Measurements from ENCODE around the gene ARSJ. TPM values are rescaled to one million over a fixed set of nuclear protein-coding genes. Genes with fewer than 3 reads are reported as not detected.
A peak's percentile ranks its signal among the peaks of the same experiment; 100 is the strongest.

ARSJ gene
- total RNA-seq, 6 experiments from 2014 or later: 0.90 to 7.7 (median 2.3) TPM

DNA sequence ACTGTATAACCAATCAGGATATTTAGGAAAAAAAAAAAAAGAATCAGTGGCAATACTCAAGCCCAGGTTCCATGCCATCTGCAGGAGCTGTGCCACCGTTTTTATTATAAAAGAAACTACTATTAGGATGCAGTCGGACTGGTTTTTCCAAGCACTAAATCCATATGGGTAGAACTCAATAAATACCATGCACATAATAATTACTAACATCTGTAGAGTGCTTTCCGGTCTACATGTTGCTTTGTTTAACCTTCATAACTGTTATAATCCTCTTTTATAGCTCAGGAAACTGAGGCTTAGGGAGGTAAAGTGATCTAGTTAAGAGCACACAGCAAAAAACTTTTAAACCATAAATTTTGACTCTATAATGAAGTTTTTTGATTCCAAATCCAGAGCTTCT is 24.0 kb downstream of the ARSJ start:
- H3K4me1 ChIP-seq: no peaks in the 10 kb centered on the region
- no peaks in the 10 kb centered on the region for H3K9me3 ChIP-seq
- intact Hi-C loops (cut with DNase I): no loop called here
- no peak overlapping the region for H3K4me3 ChIP-seq
- WGBS (ENCODE audit: insufficient coverage, low coverage, low lambda C conversion rate, missing lambda C conversion rate): 86% methylated on average over 3 of the region's 3 CpGs
- no peaks in the 10 kb centered on the region for H3K36me3 ChIP-seq
- no peaks in the 10 kb centered on the region for H3K27me3 ChIP-seq
- ATAC-seq: no peak
- no peak overlapping the region for H3K27ac ChIP-seq
- TF ChIP-seq POLR2A (IDR thresholded peaks at IDR 0.05) (no peak), CTCF (IDR thresholded peaks at IDR 0.05) (no peak)
- DNase-seq: no peak

- Histone ChIP-seq H3K4me3 (no peak overlapping the region), H3K27ac (no peak overlapping the region), H3K9me3 (no peaks in the 10 kb centered on the region), H3K27me3 (no peaks in the 10 kb centered on the region), H3K36me3 (no peaks in the 10 kb centered on the region), H3K4me1 (no peaks in the 10 kb centered on the region)
- no peak for DNase-seq
- no peak for TF ChIP-seq CTCF (IDR thresholded peaks at IDR 0.05)
- intact Hi-C loops (cut with DNase I): no loop called here
- 50% methylated on average over 1 of the region's 1 CpG for WGBS (ENCODE audit: insufficient coverage, low coverage, low lambda C conversion rate, missing lambda C conversion rate)
- ATAC-seq: no peak
Observed at GRCh38 chr4:113953888-113954287, 25.6 kb downstream of the ARSJ start.

DNA sequence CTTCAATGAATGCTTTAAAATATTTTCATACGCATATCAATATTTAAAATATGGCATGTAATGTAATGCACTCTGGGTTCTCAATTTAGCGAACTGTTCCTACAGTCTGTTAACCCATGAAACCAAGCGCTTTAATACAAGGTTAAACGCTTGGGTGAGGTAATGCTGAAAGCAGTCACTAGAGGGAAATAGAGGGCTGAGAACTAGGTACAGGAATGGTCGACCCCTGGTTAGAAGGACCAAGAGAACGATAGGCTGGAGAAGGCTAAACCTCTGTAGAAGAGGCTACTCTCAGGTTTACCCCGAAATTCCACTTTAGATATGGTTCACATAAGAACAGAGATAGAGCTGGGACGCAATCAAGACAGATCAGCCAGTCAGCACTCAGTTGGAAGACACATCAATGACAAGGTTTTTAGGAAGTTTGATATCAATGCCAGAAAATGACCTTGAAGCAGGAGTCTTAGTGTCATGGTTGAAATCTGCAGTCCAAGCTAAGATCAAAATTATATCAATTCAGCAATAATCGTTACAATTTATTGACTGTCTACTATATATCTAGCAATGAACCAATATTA is 26.9 kb downstream of the ARSJ start:
- no peaks in the 10 kb centered on the region for H3K36me3 ChIP-seq
- no peak overlapping the region for H3K4me3 ChIP-seq
- intact Hi-C loops (cut with DNase I): no loop called here

DNA sequence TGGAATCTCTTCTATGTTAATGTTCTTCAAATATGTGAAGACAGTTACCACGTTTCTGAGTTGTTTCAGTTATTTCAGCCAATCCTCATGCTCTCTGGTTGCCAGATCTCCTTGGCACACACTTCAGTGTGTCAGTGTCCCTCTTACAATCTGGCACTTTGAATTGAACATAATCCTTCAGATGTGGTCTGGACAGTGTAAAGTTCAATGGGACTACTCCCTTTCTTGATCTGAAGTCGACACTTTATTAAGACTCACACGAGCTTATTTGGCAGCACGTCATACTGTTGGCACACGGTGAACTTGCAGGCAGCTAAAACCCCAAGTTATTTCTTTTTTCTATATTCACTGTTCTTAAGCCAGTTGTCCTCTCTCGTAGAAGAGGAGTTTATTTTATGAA is 28.2 kb downstream of the ARSJ start:
- WGBS (ENCODE audit: insufficient coverage, low coverage, low lambda C conversion rate, missing lambda C conversion rate): 34% methylated on average over 6 of the region's 6 CpGs
- TF ChIP-seq POLR2A (IDR thresholded peaks at IDR 0.05): no peak
- TF ChIP-seq CTCF (IDR thresholded peaks at IDR 0.05): no peak
- intact Hi-C loops (cut with DNase I): no loop called here
- Histone ChIP-seq H3K9me3 (no peaks in the 10 kb centered on the region), H3K27me3 (no peaks in the 10 kb centered on the region), H3K4me1 (no peaks in the 10 kb centered on the region), H3K27ac (no peak overlapping the region), H3K36me3 (no peaks in the 10 kb centered on the region), H3K4me3 (no peak overlapping the region)
- no peak for DNase-seq
- peak in 2 of 4 donors; percentile 27 to 44 for ATAC-seq

More for the DNA sequence above, 26.9 kb downstream of the ARSJ start:
- no peaks in the 10 kb centered on the region for H3K4me1 ChIP-seq
- TF ChIP-seq CTCF (IDR thresholded peaks at IDR 0.05) (peak; percentile 70 to 92 (median 72)), POLR2A (IDR thresholded peaks at IDR 0.05) (no peak)
- H3K27me3 ChIP-seq: no peaks in the 10 kb centered on the region
- DNase-seq: no peak
- no peak overlapping the region for H3K27ac ChIP-seq
- ATAC-seq: peak; percentile 90 to 97 (median 96)
- no peaks in the 10 kb centered on the region for H3K9me3 ChIP-seq
- 22% methylated on average over 9 of the region's 9 CpGs for WGBS (ENCODE audit: insufficient coverage, low coverage, low lambda C conversion rate, missing lambda C conversion rate)

DNA sequence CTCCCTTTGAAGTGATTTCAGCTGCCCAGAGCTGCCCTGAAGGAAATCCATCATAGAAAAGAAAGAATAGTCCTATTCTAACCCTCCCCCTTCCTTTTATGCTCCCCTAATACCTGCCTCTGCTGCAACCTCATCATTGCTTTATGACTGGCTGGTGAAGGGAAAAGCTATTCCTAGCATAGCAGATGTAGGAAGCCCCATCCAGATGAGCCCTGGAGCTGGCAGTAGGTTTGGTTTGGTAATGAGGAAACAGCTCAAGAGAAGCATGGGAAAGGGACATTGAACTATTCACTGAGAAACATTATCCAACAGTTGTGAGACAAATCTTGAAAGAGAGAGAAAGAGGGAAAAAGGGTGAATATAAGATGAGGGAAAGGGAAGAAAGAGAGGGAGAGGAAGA is 29.2 kb downstream of the ARSJ start:
- intact Hi-C loops (cut with DNase I): no loop called here

More for the DNA sequence above, 29.2 kb downstream of the ARSJ start:
- no peak for DNase-seq
- Histone ChIP-seq H3K27me3 (no peaks in the 10 kb centered on the region), H3K4me1 (no peaks in the 10 kb centered on the region), H3K27ac (no peak overlapping the region), H3K4me3 (no peak overlapping the region), H3K9me3 (no peaks in the 10 kb centered on the region), H3K36me3 (no peaks in the 10 kb centered on the region)
- TF ChIP-seq POLR2A (IDR thresholded peaks at IDR 0.05): no peak
- no peak for TF ChIP-seq CTCF (IDR thresholded peaks at IDR 0.05)
- no peak for ATAC-seq

Measured in right lobe of liver (tissue), 6 donors.